NCI-H1694 treated with DMSO at 0.1 percent for 48 hours (cell line): ENCODE results near the gene MYBPHL.
"Not testable (repeated sequence)": the region's sequence is repeated elsewhere in the genome, so short reads cannot be mapped to it uniquely, and the experiment has no call there.

ENCODE experiments used
- DNase-seq: peaks from one replicate; lab custom pipeline; 2025; lab: John Stamatoyannopoulos, UW

MYBPHL gene

DNA sequence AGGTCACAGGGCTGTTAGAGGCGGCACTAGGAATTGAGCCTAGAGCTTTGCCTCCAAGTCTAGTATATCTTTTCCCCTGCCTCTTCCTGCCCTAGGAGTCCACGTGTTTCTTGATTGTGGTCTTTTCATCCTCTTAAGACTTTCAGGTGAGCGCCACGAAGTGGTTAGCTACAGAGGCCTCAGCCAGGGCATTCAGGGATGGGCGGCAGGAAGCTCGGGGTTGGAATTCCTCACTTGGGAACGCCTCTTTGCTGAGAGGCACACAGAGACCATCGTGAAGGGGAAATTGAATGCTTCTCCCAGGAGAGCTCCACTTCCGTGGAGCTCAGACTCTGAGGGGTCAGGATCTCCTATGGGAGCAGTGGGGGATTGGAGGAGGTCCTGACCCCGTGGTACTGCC is 820 bp downstream of the MYBPHL start:
- not testable (repeated sequence) for DNase-seq

DNA sequence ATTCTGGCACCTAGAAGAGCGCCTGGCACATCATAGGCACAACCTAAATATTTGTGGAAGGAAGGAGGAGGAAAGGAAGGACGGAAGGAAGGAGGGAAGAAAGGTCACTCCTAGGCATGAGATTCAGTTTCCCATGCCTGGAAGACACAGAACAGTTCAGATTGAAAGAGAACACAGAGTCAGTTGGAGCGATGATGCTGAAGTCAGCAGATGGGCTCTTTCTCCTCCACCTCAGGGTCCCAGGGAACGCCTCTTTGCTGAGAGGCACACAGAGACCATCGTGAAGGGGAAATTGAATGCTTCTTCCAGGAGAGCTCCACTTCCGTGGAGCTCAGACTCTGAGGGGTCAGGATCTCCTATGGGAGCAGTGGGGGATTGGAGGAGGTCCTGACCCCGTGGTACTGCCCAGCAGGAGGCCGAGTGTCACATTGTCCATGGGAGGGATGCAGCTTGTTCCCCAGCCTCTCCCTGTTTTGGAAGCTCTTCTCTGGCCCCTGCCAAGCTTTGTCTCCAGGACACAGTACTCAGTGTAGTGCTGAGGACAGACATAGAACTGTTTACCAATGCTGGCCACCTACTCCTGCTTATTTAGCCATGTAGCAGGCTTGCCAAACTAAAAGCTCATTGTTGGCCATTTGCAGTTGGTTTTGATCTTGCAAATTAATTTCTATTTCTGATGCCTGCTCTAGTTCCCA is 2.4 kb downstream of the MYBPHL start:
- DNase-seq = peak; percentile 24

DNA sequence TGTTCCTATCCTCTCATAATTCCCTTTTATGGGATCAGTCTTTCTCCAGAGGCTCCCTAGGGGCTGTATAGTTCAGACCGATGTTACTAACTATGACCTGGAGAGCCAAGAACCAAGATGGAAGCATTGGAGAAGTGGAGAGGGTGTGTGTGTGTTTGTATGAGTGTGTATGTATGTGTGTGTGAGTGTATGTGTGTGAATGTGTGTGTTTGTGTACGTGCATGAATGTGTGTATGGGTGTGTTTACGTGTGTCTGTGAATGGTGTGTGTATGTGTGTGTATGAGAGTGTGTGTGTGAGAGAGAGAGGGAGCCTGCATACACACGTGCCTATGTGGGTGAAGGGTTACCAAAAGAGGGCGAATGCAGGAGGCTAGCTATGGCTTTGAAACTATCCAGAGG is 4.9 kb downstream of the MYBPHL start:
- DNase-seq = no peak

DNA sequence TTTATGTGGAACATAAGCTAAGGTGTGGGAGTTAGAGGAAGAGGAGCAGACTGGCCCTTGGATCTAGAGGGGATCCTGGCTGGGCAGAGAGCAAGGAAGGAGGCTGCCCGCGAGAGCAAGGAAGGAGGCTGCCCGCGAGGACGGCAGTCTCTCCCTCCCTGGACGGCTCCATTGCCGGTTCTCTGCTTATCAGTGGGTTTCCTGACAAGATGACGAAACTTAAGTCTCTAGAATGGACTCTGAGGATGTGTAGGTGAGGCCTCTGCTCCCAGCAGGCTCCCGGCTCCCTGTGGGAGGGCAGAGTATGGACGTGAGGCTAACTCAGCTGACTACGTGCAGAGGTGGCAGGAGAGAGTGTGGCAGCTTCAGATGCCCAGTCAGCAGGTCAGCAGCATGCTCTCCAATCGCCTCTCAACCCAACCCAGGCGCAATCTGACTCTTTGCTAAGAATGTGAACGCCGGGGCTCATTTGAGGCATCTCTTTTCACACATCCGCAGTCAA is 6.1 kb downstream of the MYBPHL start:
- no peak for DNase-seq

DNA sequence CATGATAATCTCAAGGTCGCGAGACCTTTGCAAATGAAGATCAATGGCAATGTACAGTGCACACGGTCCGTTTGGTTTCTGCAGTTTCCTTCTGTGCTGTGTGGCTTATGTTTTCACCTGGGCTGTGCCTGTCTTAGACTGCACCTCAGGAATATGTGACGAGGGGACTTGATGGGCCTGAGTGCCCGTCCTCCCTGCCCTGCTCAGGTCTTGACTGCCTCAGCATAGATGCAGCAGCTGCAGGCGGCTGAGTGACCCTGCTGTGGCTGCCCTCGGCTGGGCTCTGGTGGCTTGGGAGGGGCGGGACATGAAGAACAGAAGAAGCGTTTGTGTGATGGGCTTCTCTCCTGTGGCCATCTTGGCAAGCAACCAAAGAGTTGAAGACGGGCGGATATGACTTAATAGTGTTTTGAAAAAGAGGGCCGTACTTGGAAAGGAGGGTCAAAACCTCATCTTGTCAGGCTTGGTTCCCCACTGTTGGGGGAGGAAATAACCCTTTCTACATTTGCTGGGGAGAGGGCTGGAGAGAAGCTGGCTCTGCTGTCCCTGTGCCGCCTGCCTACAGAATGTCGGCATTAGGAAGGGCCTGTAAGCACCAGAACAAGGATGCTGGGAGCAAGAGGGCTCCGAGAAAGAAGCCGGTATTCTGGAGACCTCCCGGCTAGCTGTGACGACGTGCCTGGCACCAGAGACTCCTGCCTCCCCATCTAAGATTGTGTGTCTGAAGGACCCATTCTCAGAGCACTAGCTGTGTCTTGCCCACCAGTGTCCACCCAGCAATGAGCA is 7.1 kb downstream of the MYBPHL start:
- no peak for DNase-seq

DNA sequence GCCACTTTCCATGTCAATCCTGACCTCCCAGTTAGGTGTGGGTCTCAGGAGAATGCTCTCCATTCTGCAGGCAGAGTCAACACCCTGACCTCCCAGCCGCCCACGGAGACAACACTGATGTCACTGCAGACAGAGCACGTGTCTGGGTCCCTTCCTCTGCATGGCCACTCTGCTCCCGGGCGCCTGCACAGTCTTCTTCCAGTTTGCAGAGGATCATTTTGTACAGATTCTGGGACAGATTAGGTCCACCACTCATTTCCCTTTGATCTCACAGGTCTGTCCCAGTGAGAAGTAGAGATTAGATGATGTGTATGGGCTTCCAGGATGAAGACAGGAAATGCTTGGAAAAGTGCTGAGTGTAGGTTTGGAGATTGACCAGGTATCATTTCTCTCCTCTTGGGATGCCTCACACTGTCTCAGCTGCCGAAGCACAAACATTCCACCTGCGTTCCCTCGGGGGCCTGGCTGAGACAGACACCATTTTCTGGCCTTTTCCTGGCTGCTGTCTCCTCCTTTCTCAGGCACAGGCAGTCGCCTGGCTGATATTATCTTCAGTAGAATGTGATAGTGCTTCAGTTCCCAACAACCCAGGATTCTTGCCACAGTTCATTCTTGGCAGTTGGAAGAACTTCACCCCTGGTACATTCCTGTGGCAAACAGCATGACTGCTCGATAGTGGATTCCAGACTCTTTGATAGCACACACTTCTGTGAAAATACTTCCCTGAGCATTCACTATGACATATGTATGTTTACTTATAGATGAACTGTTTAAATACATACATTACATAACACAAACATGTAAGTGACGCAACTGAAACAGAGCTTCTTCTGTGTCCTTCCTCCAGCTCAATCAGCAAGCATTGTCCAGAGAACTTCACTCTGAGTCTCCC is 7.9 kb downstream of the MYBPHL start:
- no peak for DNase-seq

DNA sequence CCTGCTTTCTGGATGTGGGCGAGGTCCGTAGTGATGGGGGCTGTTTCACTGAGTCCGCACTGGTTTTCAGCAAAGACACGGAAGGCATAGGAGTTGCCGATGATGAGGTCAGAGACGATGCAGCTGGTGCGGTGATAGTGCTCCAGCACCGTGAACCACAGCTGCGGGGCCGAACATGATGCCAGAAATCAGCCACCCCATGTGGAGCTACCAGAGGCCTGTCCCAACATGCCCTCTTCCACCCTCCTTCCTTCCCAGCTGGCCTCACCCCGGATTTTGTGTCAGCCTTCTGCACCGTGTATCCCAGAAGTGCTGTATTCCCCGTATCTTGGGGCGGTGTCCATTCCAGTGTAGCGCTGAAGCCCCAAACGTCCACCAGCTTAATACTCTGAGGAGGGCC is 10.0 kb downstream of the MYBPHL start:
- DNase-seq = peak; percentile 65

DNA sequence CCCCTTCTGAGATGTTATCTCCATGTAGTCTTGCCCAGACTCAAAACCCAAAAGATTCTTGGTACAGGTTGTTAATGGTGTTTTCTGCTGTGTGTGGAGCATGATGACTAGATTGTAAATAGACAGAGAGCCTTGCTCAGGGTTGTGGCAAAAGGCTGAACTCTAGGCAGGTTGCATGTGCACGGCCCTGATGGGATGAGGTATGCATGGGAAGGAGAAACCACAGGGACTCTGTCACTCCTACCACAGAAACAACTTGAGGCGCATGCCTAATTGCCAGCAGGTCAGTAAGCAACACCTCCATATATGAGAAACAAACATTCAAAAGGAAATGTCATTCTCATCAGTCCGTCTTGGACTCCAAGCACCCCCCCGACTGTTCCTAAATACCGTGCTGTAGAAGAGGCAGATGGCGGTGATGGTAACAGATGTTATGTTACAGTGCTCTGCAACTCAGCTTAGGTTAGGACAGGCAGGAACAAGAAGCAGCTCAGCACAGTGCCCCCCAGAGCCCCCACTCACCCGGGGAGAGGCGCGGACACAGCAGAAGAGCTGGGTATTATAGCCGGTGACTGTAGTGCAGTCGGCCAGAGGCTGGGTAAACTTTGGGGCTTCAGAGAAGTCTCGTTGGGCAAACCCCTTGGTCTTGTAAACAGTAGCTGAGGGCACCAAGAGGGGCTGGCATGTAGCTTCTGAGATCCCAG is 10.9 kb downstream of the MYBPHL start:
- DNase-seq = peak; percentile 98

DNA sequence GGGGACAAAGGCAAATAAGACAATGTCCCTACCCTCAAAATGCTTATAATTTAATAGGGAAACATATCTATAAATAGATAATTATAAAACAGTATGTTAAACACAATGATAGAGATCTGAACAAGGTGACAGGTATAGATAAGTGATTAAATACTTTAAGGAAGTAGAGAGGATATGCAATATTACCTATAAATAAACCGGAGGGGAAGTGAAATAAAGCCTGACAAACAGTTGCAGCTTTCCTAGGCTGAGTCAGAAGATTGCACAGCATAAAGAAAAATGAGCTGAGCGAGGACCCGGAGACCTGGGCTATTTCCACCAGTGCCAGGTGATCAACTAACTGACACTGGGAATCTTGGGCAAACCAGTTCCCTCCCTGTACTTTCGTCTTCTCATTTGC is 12.3 kb downstream of the MYBPHL start:
- no peak for DNase-seq

DNA sequence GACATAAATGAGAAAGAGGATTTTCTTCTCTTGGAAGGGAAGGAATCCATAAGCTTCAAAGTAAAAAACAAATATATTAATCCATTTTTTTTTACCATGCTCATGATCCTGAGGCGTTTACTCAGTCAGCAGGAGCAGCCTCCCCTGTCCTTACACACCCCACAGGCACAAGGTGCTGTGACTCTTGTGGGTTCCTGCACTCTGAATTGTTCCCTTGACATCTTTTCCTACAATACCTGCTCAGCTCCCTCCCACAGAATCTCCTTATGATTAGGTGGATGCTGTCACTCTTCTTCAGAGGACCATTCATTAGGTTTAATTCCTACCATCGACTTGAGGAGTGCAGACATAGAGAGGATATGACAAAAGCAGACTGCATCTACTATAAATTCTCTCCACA is 13.8 kb downstream of the MYBPHL start:
- DNase-seq = no peak

DNA sequence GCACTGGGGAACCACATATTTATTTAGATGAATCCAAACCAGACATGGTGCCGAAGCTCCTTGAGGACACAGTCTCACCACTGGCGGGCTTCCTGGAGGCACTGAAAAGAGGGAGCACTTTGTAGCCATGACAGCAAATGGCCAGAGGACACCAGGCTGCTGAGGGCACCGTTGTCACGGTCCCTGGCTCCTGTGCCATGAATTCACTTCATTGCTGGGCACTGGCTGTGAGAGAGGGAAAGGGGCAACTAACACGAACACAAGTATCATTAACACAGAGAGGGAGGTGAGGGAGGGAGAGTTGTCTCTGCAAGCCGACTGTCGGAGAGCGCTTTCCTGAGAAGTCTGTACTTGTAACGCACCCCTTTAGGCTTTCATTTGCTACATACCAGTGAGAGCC is 14.4 kb downstream of the MYBPHL start:
- no peak for DNase-seq

DNA sequence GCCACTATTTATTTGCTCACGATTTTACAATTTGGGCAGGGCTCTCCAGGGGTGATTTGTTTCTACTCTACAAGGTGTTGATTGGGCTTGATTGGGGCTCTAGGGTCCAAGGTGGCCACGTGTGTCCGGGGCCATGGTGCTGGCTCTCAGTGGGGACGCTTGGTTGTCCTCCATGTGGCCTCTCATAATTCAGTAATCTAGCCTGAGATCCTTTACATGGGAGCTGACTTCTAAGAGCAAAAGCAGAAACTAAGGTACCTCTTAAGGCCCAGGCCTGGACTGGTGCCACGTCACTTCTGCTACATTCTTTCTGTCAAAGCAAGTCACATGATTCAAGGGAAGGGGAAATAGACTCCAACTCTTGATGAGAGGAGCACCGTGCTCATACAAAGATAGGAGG is 15.8 kb downstream of the MYBPHL start:
- no peak for DNase-seq

DNA sequence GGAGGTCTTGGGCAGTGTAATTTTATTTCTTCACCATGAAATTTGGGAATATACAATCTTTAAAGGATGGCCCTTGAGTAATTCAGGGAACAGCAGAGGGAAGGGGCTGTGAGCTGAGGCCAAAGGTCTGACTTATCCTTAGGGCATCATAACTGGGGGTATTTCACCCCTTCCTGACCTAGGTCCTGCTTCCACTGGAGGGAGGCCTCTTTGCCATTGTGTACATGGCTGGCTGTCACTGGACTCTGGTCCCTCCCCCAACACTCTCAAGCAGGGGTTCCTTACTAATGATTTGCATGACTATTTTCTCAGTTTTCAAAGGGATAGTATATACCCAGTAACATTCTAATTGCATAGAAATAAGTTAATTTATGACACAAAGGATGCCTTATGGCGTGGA is 16.7 kb downstream of the MYBPHL start:
- no peak for DNase-seq

DNA sequence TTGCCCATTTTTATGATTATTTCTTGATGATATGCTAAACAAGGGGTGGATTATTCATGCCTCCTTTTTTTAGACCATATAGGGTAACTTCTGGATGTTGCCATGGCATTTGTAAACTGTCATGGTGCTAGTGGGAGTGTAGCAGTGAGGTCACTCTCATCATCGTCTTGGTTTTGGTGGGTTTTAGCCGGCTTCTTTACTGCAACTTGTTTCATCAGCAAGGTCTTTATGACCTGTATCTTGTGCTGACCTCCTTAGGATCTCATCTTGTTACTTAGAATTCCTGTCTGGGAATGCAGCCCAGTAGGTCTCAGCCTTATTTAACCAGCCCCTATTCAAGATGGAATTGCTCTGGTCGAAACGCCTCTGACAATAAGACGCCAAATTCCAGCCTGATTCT is 20.0 kb downstream of the MYBPHL start:
- not testable (repeated sequence) for DNase-seq

DNA sequence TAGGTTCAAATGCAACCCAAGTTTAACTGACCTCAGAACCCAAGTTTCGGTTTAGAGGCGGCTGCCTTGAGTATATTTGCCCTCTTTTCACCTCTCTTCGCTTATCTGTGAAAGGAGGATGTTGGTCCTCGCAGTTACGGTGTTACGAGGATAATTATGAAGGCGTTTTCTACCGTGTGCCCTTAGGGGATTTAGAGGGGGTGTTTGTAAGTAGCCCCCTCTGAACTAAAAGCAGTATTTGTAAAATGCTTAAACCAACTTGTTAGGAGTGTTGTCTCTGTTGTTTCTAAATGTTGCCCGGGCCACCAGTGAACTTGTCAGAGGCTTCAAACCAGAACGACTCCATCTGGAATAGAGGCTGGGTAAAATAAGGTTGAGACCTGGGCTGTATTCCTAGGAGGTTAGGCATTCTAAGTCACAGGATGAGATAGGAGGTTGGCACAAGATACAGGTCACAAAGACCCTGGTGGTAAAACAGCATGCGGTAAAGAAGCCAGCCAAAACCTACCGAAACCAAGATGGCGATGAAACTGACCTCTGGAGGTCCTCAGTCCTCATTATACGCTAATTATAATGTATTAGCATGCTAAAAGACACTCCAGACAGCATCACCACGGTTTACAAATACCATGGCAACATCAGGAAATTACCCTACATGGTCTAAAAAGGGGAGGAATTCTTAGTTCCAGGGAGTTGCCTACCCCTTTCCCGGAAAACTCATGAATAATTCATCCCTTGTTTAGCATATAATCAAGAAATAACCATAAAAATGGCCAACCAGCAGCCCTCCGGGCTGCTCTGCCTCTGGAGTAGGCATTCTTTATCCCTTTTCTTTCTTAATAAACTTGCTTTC is 22.8 kb downstream of the MYBPHL start:
- DNase-seq = peak; percentile 44

DNA sequence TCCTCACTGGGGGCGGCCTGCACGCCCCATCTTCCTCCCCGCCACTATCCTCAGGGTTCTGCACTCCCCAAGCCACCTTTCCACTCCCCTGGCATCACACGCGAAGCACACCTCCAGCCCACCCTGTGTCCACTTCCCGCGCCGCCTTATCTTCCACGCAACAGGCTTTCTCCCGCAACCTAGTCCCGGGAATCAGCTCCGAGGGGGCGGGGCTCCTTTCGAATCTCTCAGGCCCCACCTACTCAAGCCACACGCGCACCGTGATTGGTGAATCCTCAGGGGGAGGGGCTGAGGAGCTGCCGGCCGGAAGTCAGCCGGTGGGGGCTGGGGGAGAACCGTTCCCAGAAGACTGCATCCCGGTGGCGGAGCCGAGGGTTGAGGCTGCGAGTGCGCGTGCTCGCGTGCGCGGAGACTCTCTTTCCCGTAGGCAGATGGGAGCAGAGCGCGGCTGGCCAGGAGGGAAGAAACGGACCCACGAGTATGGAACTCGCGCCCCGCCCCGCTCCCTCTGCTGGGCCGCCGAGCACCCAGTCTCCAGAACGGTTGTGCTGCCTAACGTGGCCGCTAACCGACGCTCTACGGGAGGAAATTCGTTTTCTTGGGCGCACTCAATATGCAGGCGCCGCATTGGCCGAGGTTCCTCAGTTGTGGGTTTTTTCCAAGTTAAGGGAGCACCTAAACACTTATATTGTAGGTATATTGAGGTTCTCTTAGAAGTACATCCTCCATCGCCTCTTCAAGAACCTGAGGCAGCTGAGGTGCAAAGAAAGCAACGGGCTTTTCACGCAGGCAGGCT is 23.7 kb downstream of the MYBPHL start, which contains the start of gene PSRC1:
TSS of gene PSRC1 (minus strand) at position 194 of the 796 bp plus-strand sequence.
- peak; percentile 97 for DNase-seq

DNA sequence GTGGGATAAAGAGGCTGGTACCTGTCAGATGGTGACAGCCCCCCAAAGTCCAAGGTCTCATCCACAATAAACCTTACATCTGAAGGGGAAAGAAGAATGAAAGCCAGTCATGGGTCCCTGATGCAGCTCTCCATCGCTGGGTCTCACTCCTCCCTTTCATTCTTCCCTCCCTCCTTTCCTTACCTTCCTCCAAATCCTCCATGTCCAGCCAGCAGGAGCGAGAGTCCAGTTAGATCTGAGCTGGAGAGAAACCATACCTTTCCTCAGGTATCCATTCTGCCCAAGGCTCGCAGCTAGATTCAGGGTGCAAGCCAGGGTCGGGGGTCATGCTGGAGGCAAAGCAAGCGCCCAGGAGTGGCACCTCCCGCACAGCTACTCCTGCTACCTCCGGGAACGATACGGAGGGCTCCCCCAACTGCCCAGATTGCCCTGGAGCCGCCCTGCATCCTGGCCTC is 24.3 kb downstream of the MYBPHL start:
- no peak for DNase-seq

DNA sequence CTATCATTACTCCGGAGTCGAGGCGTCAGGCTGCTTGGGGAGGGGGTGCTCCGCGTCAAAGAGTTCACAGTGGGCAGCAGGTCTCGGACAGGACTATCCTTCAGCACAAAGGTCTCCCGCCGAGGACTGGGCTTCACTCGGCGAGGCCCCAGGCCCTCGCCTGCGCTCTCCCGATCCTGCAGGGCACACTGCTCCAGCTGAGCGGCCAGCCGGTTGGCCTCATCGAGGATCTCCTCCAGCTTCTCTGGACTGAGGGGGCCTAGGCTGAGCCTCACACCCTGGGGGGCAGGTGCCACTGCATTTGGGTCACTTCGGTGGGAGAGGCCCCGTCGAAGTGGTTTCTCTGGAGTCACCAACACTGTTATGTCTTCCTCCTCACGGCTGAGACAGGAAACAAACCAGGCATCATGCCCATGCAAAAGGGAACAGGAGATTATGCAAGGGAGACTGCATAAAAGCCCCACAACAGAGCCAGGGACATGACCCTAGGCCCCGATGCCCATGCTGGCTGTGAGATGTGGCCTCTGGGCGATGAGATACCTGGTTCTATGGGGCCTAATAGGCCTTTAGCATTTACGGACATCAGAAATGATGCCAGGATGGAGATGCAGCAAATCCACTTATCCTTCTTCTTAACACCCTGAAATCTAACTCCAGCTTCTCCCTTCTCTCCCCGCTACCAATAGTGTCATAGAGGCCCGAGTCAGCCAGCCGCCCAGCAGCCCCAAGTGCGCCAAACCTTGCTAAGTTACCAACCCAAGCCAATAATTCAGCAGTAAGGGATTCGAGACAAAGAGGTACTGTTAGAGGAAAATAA is 24.9 kb downstream of the MYBPHL start:
- DNase-seq = no peak

DNA sequence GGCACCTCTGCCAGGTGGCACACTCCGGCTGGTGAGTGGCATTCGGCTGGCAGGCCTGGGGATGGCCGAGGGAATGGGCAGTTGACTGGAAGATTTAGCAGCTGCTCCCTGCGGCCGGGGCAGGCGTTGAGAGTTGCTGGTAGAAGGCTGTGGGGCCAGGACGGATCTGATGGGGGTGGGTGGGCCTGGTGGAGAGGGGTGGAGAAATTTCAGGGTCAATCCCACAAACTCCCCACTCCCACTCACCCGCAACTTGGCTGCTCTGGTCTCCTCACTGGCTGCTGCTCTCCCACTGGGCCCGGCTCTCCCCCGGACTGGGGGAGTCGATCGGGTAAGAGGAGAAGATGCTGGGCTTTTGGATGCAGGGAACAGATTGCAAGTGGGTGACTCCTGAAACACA is 25.9 kb downstream of the MYBPHL start:
- DNase-seq = no peak
